Measurements from ENCODE around the gene LDLRAD3.
"Not testable (repeated sequence)": the region's sequence is repeated elsewhere in the genome, so short reads cannot be mapped to it uniquely, and the experiment has no call there.

LDLRAD3 gene

DNA sequence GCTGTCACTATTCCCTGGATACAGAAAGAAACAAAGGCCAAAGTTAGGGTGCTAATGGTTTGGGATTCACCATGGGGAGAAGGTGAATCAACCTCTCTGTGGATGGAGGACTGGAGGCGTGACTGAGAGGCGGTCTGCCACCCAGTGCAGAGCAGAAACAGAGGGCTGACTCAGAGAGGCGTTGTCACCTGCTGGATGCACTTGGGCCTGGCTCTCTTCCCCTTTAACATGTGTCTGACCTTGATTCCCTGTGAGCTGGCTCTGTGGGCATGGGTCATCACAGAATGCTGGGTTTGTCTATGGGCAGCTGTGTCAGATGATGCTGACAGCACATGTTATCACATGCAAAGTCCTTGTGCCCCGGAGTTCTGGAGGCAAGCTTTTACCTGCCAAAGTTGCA lies 75.9 kb downstream of the LDLRAD3 start:
- no peak for DNase-seq

DNA sequence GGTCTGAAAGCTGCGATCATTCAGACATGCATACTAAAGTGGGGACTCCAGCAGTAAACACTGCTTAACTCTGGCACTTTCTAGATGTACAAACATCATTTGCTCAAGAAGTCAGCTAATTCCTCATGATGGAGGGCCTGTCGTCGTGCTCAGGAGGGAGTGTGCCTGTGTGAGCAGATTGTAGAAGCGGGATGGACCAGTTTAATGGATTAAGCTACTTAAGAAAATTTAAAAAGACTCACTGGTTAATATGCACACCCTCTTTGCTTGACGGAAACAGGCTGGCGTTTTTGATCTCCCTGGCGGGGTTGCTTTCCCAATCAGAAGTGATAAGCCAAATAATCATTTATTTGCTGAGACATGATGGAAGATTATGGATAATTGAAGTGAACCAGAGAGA lies 79.0 kb downstream of the LDLRAD3 start:
- DNase-seq: no peak

DNA sequence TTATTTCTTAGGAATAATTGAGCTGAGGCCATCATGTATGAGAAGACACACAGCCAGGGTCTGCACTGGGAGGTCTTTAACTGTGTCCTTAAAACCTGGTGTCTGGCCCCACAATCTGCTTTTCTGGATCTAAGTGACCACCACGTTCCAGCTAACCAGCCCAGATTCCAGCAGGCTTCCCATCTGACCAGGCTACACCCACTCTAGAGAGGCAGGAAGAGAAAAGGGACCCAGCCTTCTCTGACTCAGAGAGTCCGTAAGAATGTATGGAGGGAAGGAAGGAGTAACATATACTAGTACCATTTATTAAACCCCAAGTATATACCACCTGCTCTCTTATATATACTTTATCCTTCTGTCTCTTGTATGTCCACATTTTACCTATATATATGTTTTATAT lies 80.1 kb downstream of the LDLRAD3 start:
- peak; percentile 53 for DNase-seq

DNA sequence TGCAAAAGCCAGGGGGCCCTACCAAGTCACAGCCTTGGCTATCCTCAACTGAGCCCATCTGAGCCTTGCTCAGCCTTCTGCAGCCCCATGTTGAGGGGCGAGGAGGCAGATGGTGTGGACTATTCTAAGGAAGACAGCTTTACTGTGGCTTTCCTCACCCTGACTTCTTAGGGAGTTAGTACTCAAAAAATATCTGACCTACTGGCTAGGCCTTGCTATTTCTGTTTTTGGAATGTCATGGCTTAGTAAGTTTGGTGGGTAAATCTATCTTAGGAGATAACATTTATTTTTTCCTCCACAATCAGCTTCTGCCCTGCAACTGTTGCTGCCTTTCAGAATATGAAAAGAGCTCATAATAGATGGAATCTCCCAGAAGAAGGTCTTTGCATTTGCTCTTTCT lies 80.9 kb downstream of the LDLRAD3 start:
- no peak for DNase-seq

DNA sequence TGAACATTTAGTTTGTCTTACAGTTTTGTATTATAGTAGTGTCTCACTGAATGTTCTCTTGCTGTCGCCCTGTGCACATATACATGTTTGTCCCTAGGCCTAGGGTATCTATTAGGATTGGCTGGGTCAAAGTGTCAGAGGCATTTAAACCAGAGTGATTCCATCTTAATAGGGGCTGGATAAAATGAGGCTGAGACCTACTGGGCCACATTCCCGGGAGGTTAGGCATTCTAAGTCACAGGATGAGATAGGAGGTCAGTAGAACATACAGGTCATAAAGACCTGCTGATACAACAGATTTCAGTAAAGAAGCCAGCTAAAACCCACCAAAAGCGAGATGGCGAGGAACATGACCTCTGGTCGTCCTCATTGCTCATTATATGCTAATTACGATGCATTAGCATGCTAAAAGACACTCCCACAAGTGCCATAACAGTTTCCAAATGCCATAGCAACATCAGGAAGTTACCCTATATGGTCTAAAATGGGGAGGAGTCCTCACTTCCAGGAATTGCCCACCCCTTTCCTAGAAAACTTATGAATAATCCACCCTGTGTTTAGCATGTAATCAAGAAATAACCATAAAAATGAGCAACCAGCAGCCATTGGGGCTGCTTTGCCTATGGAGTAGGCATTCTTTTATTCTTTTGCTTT lies 82.6 kb downstream of the LDLRAD3 start:
- no peak for DNase-seq

DNA sequence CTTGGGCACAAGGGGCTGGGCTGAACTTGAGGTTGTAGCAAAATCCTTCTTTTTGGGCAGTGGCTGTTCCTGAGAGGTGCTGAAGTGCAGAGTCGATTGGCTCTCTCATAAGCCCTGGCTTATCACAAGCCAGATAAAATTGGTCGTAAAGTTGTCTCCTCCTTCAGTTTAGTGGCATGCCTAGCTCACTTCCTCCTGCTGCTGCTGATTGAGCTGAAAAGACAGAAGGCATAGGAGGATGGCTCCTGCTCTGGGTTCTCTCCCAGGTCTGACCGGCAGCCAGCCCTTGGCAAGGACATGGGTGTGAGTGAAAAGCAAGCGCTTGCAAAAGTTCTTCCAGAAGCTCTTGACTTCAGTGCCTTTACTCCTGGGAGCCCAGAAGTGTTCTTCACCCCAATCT lies 83.9 kb downstream of the LDLRAD3 start:
- DNase-seq: no peak

DNA sequence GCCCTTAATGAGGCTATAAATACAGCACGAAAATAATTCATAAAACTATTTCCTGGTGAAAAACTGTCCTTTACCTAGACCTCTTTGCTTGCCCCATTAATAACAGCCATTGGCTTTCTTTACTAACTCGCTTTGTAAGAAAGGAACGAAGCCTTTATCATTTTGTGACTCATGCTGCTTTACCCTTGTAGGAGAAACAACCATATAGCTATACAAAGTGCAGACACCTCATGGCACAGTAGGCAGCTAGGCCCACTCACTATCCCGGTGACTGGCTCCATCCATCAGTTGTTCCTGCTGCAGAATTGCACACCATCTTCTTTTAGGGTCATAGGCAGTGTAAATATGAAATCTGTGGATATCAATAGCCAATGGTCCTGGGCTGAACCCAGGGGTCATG lies 85.8 kb downstream of the LDLRAD3 start:
- DNase-seq: no peak

DNA sequence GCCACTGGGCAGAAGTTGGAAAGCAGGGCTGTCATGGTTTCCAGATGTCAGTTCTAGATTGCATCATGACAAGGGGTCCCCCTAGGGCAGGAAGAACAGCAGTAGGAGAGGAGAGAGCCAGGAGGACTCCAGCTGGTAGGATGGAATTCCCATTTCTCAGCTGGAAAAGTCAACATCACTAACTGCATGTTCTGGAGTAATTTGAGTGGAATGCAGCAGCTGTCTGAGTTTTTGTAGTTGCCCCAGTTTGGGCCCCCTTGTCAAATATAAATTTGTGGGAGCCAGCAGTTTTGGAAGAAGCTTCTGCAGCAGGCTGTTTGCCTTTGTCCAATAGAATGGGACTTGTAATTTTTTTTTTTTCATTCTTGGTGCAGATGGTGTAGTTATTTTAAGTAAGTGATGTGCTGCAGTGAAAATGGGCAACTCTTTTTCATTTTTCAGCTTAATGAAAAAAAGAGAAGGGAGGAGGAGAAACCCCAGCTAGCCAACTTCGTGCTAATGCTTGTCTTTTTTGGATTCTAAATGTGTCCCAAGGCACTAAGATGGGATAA lies 86.9 kb downstream of the LDLRAD3 start:
- DNase-seq: peak; percentile 82

DNA sequence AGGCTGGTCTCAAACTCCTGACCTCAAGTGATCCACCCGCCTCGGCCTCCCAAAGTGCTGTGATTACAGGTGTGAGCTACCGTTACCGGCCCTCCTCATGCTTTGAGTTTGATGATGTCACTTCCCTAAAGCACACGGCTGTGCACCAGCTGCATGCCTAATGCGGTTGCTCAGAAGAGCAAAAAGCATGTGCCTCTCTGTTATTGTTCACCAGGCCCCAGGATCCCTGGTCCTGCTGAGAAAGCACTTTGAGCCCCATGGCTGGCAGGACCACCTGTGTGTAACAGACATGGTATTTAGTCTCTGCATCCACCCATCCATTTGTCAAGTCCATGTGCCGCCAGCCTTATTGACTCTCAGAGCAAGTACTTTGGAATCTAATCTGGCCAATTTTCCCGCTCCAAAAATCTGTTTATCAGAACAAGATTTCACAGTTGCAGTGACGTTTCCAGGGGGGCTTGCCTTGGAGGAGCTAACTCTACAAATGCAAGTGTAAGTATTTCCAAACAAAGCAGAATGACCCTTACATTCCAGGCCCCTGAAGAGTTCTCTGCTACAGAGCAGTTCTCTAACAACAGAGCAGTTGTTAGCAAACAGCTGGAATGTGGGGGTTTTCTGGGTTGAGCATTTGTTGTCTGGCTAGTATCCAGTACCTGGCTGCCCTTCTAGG lies 89.4 kb downstream of the LDLRAD3 start:
- DNase-seq: peak; percentile 21

DNA sequence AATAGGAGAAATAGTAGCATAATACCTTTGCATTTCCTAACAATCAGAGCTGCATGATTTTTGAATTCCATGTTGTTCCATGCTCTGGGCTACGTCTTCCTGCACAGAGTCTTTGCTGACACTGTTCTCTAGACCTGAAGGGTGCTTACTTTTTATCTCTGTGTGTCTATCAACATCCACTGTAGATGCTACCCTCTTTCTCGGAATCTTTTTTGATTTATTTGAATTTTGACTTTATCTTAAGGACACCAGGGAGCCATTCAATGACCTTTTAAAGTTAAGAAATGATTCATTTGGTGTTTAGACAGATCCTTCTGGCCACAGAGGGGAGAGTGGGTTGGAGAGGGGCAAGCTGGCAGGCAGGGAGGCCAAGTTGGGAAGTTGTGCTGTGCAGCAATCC lies 90.1 kb downstream of the LDLRAD3 start:
- no peak for DNase-seq

DNA sequence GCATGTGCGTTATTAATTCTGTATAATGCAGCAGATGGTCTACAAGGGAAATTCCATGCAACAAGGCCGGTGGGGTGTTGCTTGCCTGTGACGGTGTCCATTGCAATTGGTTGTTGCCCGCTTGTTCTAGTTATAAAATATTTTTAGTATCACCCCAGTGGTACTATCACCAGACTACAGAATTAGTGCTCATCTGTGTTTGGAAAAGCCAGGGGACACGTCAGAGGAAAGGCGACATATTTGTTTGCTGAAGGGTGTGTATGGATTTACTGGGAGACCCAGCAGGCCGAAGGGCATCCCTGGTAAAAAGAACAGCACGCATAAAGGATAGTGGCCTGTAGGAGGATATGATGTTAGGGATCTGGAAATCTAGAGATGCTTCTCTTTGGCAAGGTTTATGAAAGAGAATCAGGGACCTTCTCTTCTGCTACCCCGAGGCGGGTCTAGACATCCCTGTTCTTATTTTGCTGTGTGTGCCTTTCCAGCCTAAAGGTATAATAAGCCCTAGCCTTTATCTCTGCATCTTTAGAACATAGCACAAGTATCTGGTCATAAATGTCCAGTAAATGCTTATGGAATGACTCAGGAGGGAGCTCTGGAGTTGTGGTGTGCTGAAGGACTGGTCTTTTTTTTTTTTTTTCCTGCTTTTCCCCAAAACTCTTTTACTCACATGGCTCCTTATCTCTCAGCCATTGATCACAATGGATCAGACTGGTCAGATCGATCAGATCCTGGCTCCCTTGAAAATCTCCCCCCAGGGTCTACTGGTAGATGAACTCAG lies 90.9 kb downstream of the LDLRAD3 start:
- peak; percentile 92 for DNase-seq

DNA sequence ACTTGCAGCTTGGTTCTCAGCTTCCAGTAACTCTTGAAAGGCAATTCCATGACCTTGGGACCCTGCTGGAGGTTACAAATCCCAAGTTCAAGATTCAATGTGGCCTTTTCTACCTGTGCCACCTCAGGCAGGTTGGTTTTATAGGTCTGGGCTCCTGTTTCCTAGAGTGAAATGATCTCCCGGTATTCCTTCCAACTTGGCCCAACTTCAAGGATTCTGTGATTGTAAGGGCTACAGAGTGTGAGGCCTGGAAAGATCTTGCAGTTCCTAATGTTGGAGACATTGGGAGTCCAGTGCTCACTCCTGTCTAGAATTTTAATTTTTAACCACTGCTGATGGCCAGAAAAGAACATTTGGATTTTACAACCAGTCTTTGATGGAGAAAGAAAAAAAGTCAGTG lies 91.6 kb downstream of the LDLRAD3 start:
- DNase-seq: no peak

DNA sequence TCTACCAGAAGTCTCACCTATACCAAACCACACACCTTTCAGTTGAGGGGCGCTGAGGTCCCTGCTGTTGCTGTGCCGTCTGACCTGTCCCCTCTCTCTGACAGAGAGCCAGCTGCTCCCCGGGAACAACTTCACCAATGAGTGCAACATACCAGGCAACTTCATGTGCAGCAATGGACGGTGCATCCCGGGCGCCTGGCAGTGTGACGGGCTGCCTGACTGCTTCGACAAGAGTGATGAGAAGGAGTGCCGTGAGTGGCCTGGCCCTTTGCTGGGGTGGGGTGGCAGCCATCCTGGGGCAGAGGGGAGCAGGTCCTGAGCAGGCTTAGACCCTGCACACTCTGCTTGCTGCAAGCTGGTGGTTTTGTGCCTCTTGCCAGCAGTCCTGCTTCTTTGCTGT lies 92.1 kb downstream of the LDLRAD3 start:
- DNase-seq: no peak

DNA sequence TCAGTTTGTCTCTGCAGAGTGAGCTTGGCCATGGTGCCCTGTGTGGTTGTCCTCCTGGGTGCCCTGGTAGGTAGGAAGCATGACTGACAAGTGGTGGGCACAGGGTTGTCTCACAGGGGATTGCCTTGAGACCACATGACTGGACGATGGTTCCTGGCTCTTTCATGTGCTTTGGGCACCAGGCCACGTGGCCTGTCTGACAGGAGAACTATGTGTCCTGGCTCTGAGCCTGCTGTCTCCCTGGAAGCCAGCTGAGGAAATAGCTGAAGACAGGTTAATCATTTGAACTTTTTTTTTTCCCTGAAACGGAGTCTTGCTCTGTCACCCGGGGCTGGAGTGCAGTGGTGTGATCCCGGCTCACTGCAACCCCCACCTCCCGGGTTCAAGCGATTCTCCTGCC lies 93.2 kb downstream of the LDLRAD3 start:
- peak; percentile 70 for DNase-seq

DNA sequence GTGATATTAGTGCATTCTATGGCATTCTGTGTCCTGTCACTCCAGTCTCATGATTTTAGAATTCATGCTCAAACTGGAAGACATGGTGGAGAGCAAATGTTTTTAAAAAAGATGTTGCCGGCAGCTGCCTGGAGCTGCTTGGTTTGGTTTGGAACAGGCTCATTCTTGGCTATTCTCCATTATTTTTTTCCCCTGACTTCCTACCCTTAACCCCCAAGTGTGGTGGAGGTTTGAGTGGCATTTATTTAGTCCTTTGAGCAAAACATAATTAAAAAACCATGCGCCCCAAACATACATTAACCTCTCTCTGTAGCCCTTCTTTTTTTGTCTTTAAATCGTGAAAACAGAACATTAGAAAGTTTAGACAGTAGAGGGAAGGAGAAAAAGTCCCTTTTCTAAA lies 94.7 kb downstream of the LDLRAD3 start:
- no peak for DNase-seq

DNA sequence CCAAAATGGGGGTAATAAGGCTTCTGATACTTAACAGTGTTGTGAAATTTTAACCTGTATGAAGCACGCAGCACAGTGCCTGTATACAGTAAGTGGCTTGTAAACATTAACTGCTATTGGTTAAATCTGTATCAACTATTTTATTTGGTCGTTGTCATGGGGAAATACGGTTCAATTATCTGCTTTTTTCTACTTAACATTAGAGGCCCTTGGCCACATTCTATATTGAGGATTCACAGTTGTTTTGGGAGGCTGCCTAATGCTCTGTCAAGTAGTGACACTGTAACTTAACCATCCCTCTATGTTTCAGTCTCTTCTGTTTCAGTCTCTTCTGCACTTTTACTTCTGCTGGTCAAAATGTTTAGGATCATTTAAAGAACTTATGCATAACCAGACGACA lies 95.6 kb downstream of the LDLRAD3 start:
- DNase-seq: no peak

DNA sequence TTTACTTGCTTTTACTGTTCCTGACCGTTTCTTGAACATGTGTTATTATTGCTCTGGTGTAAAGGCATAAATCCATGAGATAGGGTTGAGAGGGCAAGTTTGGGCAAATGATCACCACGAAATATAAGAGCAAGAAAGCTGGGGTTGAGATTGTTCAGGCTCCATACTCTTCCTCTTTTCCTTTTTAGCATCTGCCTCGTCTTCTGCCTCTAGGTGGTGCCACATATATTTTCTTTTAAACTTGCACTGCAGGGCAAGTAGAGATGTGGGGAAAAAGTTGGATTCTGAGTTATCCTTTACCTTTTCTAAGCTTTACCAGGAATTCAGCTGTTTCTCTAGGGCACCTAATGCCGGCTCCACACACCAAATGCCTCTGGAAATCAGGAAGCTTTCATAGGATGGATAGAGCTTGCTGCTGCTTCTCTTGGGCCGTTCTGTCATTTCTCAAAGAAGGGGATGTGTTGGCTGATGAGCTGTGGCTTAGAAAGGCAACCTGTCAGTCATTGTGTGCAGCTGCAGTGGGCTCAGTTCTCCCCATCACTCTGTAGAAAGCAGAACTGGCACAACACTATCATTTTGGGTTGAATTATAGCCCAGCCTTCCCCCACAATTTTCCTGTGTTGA lies 98.2 kb downstream of the LDLRAD3 start:
- DNase-seq: peak; percentile 19

DNA sequence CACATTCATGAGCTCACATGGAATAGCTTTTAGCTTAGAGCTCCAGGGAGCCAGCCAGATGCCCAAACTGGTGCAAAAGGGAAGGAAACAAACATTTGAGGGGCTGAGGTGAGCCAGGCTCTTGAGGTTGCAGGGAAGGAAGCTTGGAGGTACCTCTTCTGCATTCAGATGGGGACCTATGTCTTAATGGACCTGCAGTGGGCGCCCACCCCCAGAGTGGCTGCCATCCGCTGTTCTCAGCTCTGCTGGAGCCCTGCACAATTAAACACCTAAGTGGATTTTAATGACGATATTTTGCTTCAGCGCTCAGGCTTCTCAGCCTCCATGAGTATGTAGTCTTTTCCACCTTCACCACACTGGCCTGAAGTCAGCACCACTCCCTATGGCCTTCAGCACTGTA lies 100.8 kb downstream of the LDLRAD3 start:
- DNase-seq: no peak

DNA sequence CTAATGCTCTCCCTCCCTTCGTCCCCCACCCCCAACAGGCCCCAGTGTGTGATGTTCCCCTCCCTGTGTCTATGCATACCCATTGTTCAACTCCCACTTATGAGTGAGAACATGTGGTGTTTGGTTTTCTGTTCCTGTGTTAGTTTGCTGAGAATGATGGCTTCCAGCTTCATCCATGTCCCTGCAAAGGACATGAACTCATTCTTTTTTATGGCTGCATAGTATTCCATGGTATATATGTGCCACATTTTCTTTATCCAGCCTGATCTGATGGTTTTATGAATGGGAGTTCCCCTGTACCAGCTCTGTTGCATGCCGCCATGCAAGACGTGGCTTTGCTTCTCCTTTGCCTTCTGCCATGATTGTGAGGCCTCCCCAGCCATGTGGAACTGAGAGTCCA lies 102.1 kb downstream of the LDLRAD3 start:
- DNase-seq: not testable (repeated sequence)

DNA sequence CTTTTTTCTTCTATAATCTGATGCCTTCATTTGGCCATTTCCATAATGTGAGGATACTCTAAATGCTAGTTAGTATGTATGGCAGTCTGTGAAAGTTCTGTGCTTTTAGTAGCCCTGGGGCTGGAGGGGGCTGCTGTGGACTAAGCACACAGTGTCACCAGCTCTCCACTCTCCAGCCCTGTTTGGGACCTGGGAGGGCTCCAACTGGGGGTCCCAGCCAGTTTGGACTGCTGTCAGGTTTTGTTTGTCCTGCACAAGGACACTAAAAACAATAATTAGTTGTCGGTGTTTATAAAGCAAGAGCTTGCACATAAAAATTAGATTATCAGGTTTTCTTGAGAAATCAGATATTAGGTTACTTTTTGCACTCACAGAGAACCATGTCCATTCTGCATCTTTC lies 103.1 kb downstream of the LDLRAD3 start:
- no peak for DNase-seq

DNA sequence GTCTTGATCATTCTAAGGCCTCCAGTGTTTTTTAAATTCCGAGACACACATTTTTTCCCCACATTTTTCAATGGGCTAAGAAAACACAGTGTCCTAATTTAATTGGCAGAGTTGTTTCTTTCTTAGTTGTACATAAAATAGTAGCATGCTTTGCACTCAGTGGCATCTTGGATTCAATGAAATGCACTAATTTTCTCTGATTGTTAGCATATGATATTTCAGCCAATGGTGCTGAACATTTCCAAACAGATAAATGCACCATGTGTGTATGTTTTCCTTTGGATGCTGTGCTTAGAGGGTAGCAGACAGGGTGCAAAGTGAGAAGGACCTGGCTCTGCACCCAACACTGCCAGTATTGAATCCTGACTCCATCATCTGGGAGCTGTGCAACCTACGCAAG lies 103.5 kb downstream of the LDLRAD3 start:
- DNase-seq: no peak

DNA sequence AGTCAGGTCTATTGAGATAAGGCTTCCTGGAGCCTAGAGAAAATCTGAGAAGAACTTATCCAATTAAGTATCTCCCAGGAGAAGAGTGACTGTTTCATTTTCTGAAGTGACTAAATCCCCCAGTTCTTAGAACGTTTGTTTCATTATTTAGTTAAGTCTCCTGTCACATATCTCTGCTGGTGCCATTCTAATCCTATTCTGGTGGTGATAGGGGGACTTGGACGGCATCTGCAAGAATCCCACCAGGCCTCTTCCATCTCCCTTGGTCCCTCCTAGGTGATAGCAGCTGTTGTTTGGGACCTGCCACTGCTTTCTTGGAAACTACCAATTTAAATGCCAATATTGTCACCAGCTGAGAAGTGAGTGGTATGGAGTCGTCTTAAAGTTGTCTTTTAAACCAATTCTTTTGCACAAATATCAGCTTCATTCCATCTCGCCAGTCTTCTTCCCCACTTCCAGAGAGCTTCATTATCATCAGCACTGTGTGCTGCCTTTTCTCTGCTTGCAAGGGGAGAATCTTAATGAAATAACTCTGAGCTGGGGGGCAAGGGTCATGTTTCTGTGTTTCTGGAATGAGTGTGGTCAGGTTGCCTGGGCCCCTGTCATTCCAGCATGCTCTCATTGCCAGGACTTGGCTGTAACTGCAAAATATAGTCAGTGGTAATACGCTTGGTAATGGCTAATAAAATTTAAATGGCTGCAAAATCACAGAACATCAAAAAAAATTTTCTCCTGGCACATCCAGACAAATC lies 104.8 kb downstream of the LDLRAD3 start:
- DNase-seq: no peak
